Heart left ventricle (tissue), 13 donors: Measurements from ENCODE around the gene CARHSP1.

Source experiments
- CTCF ChIP-seq, 12 donors: fragments of 200-600 bp; sonication (generic) in 4 of 12; IDR thresholded peaks; one replicate each; pipeline versions ENCODE4 v1.5.0 to v1.8.0; 2018 to 2022; ENCODE audit warnings: antibody characterized with exemption in 12 of 12, mild to moderate bottlenecking in 5 of 12
- POLR2A ChIP-seq, 2 donors: fragments of 450-650 bp; IDR thresholded peaks; one replicate each; pipeline ENCODE4 v1.6.1; 2017; ENCODE audit warnings: antibody characterized with exemption in 2 of 2, mild to moderate bottlenecking in 2 of 2, moderate library complexity in 2 of 2
- donor health status: ischemic (EF 13 %, LVEDD 7.1; RV severe dilation, severe dysfunction).
- donor health status: DM: no; HTN: yes; CAD: no.
- donor health status: DM: no; HTN: no; CAD: no.
- donor health status: ischemic (EF 25% LVEDD 6.9; RV normal size, moderate dysfunction).
- donor health status: ischemic (EF 25% LVEDD 5.7; RV mildly dilated, moderate dysfunction).
- donor health status: ischemic (EF 35%, LVEDD 5.7; RV mildly dilated, moderate dysfunction).
- donor health status: nonischemic (EF 11% LVEDD 7.7; RV severe dilation, severe dysfunction).
- donor health status: DM: yes; HTN: yes; CAD: no.
- donor health status: PGD.
- donor health status: ischemic (EF 29% LVEDD 5.4; RV normal size, mild dysfunction).
- donor health status: nonischemic (EF 23%, LVEDD 6.1; RV moderate dilation, normal function).

- TF ChIP-seq CTCF (IDR thresholded peaks at IDR 0.05): no peak
- no peak for TF ChIP-seq POLR2A (IDR thresholded peaks at IDR 0.05)
Observed at GRCh38 chr16:8914098-8914497, 45.3 kb upstream of the CARHSP1 start.
